K562 (cell line): ENCODE data around the gene PTPN7. TPM values are rescaled to one million over a fixed set of nuclear protein-coding genes. Genes with fewer than 3 reads are reported as not detected.

Experiments used
- ARHGAP35 ChIP-seq: fragments of 450-650 bp; IDR thresholded peaks from 2 replicates; pipeline ENCODE4 v1.6.1; 2018; ENCODE audit not compliant: partially characterized antibody
- CBX1 ChIP-seq: sonication (generic); IDR thresholded peaks from 2 replicates; pipeline ENCODE4 v1.6.1; 2016; ENCODE audit warnings: antibody characterized with exemption, low read depth, mild to moderate bottlenecking
- COPS2 ChIP-seq: fragments of 450-650 bp; conservative IDR thresholded peaks from 2 replicates; pipeline ENCODE4 v1.6.1; 2016; ENCODE audit warnings: mild to moderate bottlenecking, moderate library complexity
- E2F1 ChIP-seq: sonication (generic); formaldehyde crosslinking; IDR thresholded peaks from 2 replicates; pipeline ENCODE4 v1.8.1; 2023; ENCODE audit warnings: mild to moderate bottlenecking, missing genetic modification reagents, moderate library complexity
- HNRNPUL1 ChIP-seq: fragments of 200-400 bp; formaldehyde crosslinking; IDR thresholded peaks from 2 replicates; pipeline ENCODE4 v1.6.1; 2017; ENCODE audit warnings: low read length
- KLF6 ChIP-seq: fragments of 250-450 bp; sonication (Bioruptor Pico); IDR thresholded peaks from 2 replicates; pipeline ENCODE4 v1.4.0; 2020; ENCODE audit warnings: mild to moderate bottlenecking, moderate library complexity, borderline replicate concordance
- MXI1 ChIP-seq: IDR thresholded peaks from 2 replicates; pipeline ENCODE4 v1.6.1; 2011; ENCODE audit warnings: low read depth, mild to moderate bottlenecking, improper control_type of control experiment, low read length
- NFRKB ChIP-seq: fragments of 450-650 bp; IDR thresholded peaks from 2 replicates; pipeline ENCODE4 v1.6.1; 2016; ENCODE audit warnings: low read depth
- PATZ1 ChIP-seq: fragments of 250-450 bp; sonication (Bioruptor Pico); IDR thresholded peaks from 2 replicates; pipeline ENCODE4 v1.5.0; 2020; ENCODE audit warnings: mild to moderate bottlenecking, borderline replicate concordance
- POLR2G ChIP-seq: fragments of 200-400 bp; formaldehyde crosslinking; IDR thresholded peaks from 2 replicates; pipeline ENCODE4 v1.6.1; 2017; ENCODE audit warnings: low read depth, mild to moderate bottlenecking, antibody characterized with exemption, low read length, moderate library complexity
- RFX1 ChIP-seq: fragments of 450-650 bp; IDR thresholded peaks from 2 replicates; pipeline ENCODE4 v1.6.1; 2016; ENCODE audit warnings: mild to moderate bottlenecking, moderate library complexity
- RUNX1 ChIP-seq: sonication (generic); IDR thresholded peaks from 2 replicates; pipeline ENCODE4 v1.6.1; 2016; ENCODE audit warnings: antibody characterized with exemption, low read depth
- STAT5A ChIP-seq: IDR thresholded peaks from 2 replicates; pipeline ENCODE4 v1.6.1; 2012; ENCODE audit warnings: low read length, inconsistent platforms, borderline replicate concordance
- TBP ChIP-seq: optimal IDR thresholded peaks from 2 replicates; pipeline ENCODE3; 2011; ENCODE audit warnings: low read depth, low read length, improper control_type of control experiment
- ZNF431 ChIP-seq: sonication (generic); formaldehyde crosslinking; IDR thresholded peaks from 2 replicates; pipeline ENCODE4 v1.8.0; 2022; ENCODE audit warnings: mild to moderate bottlenecking, missing genetic modification reagents
- ZNF584 ChIP-seq: fragments of 200-800 bp; sonication (Bioruptor generic); IDR thresholded peaks from 2 replicates; pipeline ENCODE4 v1.6.1; 2016; ENCODE audit warnings: low read depth, mild to moderate bottlenecking, missing genetic modification characterization, missing compliant biosample characterization
- polyA plus RNA-seq, 8 experiments: library from polyadenylated mRNA; depleted of rRNA in 4 of 8; stranded (reverse) in 5 of 8; unstranded in 3 of 8; fragments of >200 nt; fragmentation: Nextera tagmentation in 2 of 8; fragmentation: Illumina TruSeq in 1 of 8; extraction: Ambion mirVana in 2 of 8; extraction: Trizol in 1 of 8; gene quantifications; 2 replicates each; pipeline versions ENCODE4 v1.2.1 to v1.2.3, GENCODE V29; 2011 to 2014; ENCODE audit warnings: inconsistent platforms in 1 of 8, missing spikeins in 1 of 8
- total RNA-seq, 7 experiments: library from RNA; depleted of rRNA in 6 of 7; stranded (reverse); fragments of >200 nt in 6 of 7; fragmentation: Illumina TruSeq in 2 of 7; extraction: Trizol in 2 of 7; gene quantifications; 2 replicates each; pipeline versions ENCODE4 v1.2.1 to v1.2.3, GENCODE V29; 2011 to 2021; ENCODE audit warnings: low replicate concordance in 1 of 7
- TF ChIP-seq, protein P1 (sequence below): fragments of 450-650 bp; conservative IDR thresholded peaks from 2 replicates; pipeline ENCODE4 v1.6.1; 2016; ENCODE audit warnings: missing genetic modification characterization, low read depth, mild to moderate bottlenecking, control low read depth, missing compliant biosample characterization

Gene PTPN7
- total and polyA plus RNA-seq, 9 of the 15 experiments (the other 6 are each of a cell fraction or from before 2014, with no cell fraction given) = 18.7 to 144 (median 120) TPM

- no peak for TF ChIP-seq ARHGAP35
- TF ChIP-seq ZNF584 (CRISPR knock-in tag) = no peak
- TF ChIP-seq PATZ1 (CRISPR knock-in tag) = no peak
- TF ChIP-seq CBX1 = no peak
- no peak for TF ChIP-seq MXI1
- no peak for TF ChIP-seq COPS2
- TF ChIP-seq POLR2G = peak; percentile 44; the same call in 1 of the 2 replicates
- TF ChIP-seq, protein P1, sequence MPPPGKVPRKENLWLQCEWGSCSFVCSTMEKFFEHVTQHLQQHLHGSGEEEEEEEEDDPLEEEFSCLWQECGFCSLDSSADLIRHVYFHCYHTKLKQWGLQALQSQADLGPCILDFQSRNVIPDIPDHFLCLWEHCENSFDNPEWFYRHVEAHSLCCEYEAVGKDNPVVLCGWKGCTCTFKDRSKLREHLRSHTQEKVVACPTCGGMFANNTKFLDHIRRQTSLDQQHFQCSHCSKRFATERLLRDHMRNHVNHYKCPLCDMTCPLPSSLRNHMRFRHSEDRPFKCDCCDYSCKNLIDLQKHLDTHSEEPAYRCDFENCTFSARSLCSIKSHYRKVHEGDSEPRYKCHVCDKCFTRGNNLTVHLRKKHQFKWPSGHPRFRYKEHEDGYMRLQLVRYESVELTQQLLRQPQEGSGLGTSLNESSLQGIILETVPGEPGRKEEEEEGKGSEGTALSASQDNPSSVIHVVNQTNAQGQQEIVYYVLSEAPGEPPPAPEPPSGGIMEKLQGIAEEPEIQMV (tag) = no peak
- no peak for TF ChIP-seq HNRNPUL1
- no peak for TF ChIP-seq RFX1
- no peak for TF ChIP-seq TBP
- TF ChIP-seq NFRKB = no peak
- TF ChIP-seq ZNF431 (CRISPR knock-in tag) = 0 out of 2 replicates have a peak, but pooled peaks have one; percentile 16
- TF ChIP-seq STAT5A = no peak
- TF ChIP-seq KLF6 (CRISPR knock-in tag) = no peak
- TF ChIP-seq E2F1 = no peak
- TF ChIP-seq RUNX1 = no peak
Observed at GRCh38 chr1:202189001-202189790, 28.8 kb upstream of the PTPN7 start (continued).
